H1 (cell line): ENCODE measurements around the gene NAA20. TPM values are rescaled to one million over a fixed set of nuclear protein-coding genes. Genes with fewer than 3 reads are reported as not detected.

Source experiments
- CREB1 ChIP-seq: IDR thresholded peaks from 2 replicates; pipeline ENCODE4 v1.6.1; 2012; ENCODE audit warnings: inconsistent platforms
- CTCF ChIP-seq, 3 experiments: IDR thresholded peaks; 1 replicate in 2 of 3; 2 replicates in 1 of 3; pipeline versions ENCODE4 v1.5.1 to v1.6.1; 2011; ENCODE audit warnings: low read length in 3 of 3, mild to moderate bottlenecking in 3 of 3, inconsistent platforms in 2 of 3, low read depth in 1 of 3, moderate library complexity in 1 of 3; ENCODE audit not compliant: insufficient read depth in 1 of 3; ENCODE audit errors: control extremely low read depth in 1 of 3
- HDAC6 ChIP-seq: IDR thresholded peaks from one replicate; pipeline ENCODE4 v1.7.1; 2012; ENCODE audit warnings: low read depth, mild to moderate bottlenecking, inconsistent platforms, low read length, moderate library complexity
- KDM1A ChIP-seq: fragments of 200-600, 300-600 bp; sonication (generic); IDR thresholded peaks from 2 replicates; pipeline ENCODE4 v1.7.1; 2016; ENCODE audit warnings: mild to moderate bottlenecking, low read length, borderline replicate concordance
- KDM4A ChIP-seq: IDR thresholded peaks from one replicate; pipeline ENCODE4 v1.7.1; 2012; ENCODE audit warnings: low read depth, mild to moderate bottlenecking, moderate library complexity, low read length, inconsistent platforms; ENCODE audit not compliant: severe bottlenecking
- PHF8 ChIP-seq: fragments of 200-600 bp; sonication (generic); conservative IDR thresholded peaks from 2 replicates; pipeline ENCODE4 v1.7.1; 2012; ENCODE audit warnings: low read depth, mild to moderate bottlenecking, inconsistent platforms, low read length, moderate library complexity
- POLR2A ChIP-seq, 2 experiments: IDR thresholded peaks; 1 replicate in 1 of 2; 2 replicates in 1 of 2; pipeline ENCODE4 v1.6.1; 2011; ENCODE audit warnings: low read depth in 2 of 2, low read length in 2 of 2, mild to moderate bottlenecking in 2 of 2; ENCODE audit errors: control extremely low read depth in 1 of 2
- TBP ChIP-seq: IDR thresholded peaks from 2 replicates; pipeline ENCODE4 v1.6.1; 2011; ENCODE audit warnings: low read depth, low read length, improper control_type of control experiment
- YY1 ChIP-seq: IDR thresholded peaks from 2 replicates; pipeline ENCODE4 v1.6.1; 2011; ENCODE audit warnings: low read depth, mild to moderate bottlenecking, low read length
- polyA plus RNA-seq, 7 experiments: library from polyadenylated mRNA; depleted of rRNA in 3 of 7; stranded (reverse) in 5 of 7; unstranded in 2 of 7; fragments of >200 nt in 5 of 7; fragments of 200-250 nt in 2 of 7; gene quantifications; 1 replicate in 5 of 7; 2 replicates in 1 of 7; 4 replicates in 1 of 7; pipeline versions ENCODE4 v1.2.1 to v1.2.3, GENCODE V29; 2011 to 2013; ENCODE audit warnings: missing spikeins in 2 of 7, mixed read lengths in 2 of 7
- total RNA-seq: library from RNA; stranded (reverse); fragmentation: NEBNext Ultra II Directional; extraction: Animal tissue kit (Norgen Biotek cat#: 25700); gene quantifications from 2 replicates; pipeline ENCODE4 v1.2.1, GENCODE V29; 2021
- TF ChIP-seq, protein P1 (sequence below): fragments of 300-600 bp; sonication (generic); IDR thresholded peaks from 2 replicates; pipeline ENCODE4 v1.7.1; 2012; ENCODE audit warnings: low read length, moderate library complexity, mild to moderate bottlenecking, inconsistent platforms; ENCODE audit not compliant: insufficient replicate concordance

Gene NAA20
- total and polyA plus RNA-seq, 2 of the 8 experiments (the other 6 are each of a cell fraction or from before 2014, with no cell fraction given): 21.9 to 41.1 TPM

DNA sequence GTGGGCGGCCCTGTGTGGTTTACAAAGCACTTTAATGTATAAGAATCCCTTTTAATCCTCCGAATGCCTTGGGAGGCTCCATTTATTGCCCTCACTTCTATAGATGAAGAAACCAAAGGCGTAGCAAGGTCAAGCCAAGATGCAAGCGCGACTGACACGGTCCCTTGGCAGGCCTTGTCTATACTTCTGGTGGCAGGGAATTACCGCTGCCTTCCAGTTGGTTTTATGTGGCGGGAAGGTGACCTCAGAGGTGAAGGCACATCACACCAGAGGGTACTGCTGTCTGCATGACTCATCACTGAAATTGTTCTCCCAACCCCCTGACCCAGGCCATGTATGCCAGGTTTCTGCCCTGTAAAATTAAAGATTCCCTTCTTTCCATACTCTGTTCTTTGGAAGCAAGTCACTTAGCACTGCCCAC lies 36.1 kb upstream of the NAA20 start (continued):
- TF ChIP-seq, protein P1, sequence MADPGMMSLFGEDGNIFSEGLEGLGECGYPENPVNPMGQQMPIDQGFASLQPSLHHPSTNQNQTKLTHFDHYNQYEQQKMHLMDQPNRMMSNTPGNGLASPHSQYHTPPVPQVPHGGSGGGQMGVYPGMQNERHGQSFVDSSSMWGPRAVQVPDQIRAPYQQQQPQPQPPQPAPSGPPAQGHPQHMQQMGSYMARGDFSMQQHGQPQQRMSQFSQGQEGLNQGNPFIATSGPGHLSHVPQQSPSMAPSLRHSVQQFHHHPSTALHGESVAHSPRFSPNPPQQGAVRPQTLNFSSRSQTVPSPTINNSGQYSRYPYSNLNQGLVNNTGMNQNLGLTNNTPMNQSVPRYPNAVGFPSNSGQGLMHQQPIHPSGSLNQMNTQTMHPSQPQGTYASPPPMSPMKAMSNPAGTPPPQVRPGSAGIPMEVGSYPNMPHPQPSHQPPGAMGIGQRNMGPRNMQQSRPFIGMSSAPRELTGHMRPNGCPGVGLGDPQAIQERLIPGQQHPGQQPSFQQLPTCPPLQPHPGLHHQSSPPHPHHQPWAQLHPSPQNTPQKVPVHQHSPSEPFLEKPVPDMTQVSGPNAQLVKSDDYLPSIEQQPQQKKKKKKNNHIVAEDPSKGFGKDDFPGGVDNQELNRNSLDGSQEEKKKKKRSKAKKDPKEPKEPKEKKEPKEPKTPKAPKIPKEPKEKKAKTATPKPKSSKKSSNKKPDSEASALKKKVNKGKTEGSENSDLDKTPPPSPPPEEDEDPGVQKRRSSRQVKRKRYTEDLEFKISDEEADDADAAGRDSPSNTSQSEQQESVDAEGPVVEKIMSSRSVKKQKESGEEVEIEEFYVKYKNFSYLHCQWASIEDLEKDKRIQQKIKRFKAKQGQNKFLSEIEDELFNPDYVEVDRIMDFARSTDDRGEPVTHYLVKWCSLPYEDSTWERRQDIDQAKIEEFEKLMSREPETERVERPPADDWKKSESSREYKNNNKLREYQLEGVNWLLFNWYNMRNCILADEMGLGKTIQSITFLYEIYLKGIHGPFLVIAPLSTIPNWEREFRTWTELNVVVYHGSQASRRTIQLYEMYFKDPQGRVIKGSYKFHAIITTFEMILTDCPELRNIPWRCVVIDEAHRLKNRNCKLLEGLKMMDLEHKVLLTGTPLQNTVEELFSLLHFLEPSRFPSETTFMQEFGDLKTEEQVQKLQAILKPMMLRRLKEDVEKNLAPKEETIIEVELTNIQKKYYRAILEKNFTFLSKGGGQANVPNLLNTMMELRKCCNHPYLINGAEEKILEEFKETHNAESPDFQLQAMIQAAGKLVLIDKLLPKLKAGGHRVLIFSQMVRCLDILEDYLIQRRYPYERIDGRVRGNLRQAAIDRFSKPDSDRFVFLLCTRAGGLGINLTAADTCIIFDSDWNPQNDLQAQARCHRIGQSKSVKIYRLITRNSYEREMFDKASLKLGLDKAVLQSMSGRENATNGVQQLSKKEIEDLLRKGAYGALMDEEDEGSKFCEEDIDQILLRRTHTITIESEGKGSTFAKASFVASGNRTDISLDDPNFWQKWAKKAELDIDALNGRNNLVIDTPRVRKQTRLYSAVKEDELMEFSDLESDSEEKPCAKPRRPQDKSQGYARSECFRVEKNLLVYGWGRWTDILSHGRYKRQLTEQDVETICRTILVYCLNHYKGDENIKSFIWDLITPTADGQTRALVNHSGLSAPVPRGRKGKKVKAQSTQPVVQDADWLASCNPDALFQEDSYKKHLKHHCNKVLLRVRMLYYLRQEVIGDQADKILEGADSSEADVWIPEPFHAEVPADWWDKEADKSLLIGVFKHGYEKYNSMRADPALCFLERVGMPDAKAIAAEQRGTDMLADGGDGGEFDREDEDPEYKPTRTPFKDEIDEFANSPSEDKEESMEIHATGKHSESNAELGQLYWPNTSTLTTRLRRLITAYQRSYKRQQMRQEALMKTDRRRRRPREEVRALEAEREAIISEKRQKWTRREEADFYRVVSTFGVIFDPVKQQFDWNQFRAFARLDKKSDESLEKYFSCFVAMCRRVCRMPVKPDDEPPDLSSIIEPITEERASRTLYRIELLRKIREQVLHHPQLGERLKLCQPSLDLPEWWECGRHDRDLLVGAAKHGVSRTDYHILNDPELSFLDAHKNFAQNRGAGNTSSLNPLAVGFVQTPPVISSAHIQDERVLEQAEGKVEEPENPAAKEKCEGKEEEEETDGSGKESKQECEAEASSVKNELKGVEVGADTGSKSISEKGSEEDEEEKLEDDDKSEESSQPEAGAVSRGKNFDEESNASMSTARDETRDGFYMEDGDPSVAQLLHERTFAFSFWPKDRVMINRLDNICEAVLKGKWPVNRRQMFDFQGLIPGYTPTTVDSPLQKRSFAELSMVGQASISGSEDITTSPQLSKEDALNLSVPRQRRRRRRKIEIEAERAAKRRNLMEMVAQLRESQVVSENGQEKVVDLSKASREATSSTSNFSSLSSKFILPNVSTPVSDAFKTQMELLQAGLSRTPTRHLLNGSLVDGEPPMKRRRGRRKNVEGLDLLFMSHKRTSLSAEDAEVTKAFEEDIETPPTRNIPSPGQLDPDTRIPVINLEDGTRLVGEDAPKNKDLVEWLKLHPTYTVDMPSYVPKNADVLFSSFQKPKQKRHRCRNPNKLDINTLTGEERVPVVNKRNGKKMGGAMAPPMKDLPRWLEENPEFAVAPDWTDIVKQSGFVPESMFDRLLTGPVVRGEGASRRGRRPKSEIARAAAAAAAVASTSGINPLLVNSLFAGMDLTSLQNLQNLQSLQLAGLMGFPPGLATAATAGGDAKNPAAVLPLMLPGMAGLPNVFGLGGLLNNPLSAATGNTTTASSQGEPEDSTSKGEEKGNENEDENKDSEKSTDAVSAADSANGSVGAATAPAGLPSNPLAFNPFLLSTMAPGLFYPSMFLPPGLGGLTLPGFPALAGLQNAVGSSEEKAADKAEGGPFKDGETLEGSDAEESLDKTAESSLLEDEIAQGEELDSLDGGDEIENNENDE: no peak
- TF ChIP-seq KDM1A (no peak), CREB1 (no peak), PHF8 (no peak), TBP (no peak), POLR2A (IDR thresholded peaks at IDR 0.05; ENCODE audit: control extremely low read depth in 1 of 2, low read depth in 2 of 2, low read length in 2 of 2) (no peak), KDM4A (no peak), HDAC6 (no peak), YY1 (no peak), CTCF (IDR thresholded peaks at IDR 0.05; ENCODE audit: control extremely low read depth in 1 of 3, insufficient read depth in 1 of 3, low read depth in 1 of 3, low read length in 3 of 3) (no peak)
